HG02973 (cell line): ENCODE results near the gene SLC24A3.

Experiments used
- ATAC-seq: cut with Tn5 transposase; IDR thresholded peaks from one replicate; pipeline ENCODE4 v1.9.1; 2021; ENCODE audit warnings: moderate library complexity; ENCODE audit not compliant: unreplicated experiment

SLC24A3 gene

GRCh38 chr20:19492687-19493336 lies 280.4 kb downstream of the SLC24A3 start:
- ATAC-seq: no peak

GRCh38 chr20:19493794-19494495 lies 281.5 kb downstream of the SLC24A3 start:
- ATAC-seq: no peak

DNA sequence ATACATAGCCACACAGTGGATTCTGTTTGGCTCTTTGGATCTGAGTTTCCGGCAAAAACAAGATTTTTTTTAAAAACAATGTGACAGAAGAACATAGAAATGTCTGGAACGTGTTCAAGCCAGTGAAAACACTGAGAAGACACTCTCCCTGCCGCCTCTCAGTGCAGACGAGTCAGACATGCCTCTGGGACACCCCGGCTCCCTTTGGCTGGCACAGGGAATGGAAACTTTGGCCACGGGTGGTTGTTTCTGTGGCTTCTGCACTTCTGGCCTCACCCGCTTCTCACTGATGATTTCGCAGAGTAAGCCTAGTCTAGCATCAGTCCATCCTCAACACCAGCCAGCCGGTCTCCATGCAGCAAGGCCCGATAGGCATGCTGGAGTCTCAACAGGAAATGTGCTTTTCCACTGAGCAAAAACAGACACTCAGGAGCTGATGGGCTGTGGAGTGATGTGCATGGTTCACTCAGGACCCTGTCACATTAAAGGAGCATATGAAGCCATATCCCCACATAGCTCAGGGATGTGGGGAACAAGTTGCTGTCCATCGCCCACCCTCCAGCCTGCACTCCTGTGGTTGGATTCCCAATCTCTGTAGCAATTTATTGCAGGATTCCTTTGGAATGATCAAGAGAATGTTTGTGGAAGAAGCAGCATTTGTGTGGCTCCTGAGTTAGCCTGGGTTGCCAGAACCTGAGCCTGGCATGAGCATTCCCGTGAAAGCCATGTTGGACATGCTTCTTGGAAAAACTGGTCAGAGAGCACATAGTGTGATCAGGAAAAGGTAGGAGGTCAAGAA lies 283.7 kb downstream of the SLC24A3 start:
- no peak for ATAC-seq

DNA sequence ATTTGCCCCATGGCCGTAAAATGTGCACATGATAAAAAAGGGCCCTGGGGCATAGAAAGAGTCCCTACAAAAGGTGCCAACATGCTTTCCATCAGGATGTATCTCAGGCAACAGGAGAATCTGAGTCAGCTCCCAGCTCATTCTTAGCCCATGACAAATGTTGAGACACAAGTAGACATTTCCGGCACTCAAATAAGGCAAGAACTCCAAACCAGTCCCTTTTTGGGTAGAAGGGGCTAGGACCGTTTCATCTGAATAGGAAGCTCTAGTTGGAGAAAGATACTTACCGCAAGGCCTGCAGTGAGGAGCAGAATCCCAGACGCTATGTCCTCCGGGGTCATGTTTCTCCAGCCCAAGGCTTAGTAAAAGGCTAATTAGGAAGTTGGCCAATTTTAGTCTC lies 284.6 kb downstream of the SLC24A3 start:
- ATAC-seq: no peak

DNA sequence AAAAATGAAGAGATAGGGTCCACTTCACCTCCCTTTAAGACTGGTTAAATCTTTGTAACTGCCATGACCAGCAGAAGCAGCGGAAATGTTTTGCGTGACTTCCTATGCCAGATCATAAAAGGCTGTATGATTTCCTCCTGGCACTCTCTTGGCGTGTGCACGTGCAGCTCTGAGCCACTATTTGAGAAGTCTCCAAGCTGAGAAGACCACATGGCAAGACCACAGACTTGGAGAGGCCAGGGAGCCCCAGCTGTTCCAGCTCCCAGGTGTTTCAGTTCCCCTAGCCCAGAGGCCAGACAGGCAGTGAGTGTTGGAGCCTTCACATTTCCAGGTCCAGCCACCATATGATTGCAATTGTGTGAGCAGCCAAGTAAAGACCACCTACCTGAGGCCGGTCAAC lies 286.3 kb downstream of the SLC24A3 start:
- no peak for ATAC-seq

- ATAC-seq: no peak
These were observed 289.2 kb downstream of the SLC24A3 start for GRCh38 chr20:19501476-19502115.

DNA sequence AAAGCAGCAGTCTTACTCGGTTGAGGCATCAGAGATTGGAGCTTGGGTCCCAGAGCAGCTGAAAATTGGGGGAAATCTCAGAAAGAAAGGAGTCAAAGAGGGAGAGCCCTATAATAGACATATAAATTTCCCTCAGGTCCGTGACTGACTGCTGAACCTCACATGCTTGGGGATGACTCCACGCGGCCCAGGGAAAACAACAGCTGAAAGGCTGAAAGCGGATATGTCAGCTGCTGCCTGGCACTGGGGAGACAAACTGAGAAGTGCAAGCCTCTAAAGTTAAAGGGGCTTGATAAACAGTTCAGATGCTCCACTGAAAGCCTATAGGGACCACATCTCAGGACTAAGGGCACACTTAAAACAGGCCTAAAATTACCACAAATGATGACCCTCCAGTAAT lies 289.7 kb downstream of the SLC24A3 start:
- ATAC-seq: no peak

DNA sequence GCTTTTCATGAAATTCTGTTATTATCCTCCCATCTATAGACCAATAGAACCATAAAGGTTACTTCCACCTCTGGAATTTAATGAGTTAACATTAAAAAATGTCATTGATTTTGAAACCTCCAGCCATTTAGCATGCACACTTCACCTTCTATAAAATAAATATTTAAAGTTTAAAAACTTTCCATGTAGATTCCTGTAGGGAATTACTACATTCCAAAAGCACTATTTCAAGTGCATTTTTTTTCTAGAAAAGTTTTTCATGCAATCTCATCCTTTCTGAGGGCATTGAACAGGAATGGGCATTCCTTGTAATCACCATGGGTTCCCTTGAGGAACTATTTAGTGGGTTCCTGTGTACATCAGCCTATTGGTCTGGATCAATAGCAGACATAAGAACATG lies 291.8 kb downstream of the SLC24A3 start:
- ATAC-seq: no peak

- ATAC-seq: no peak
These were observed 293.6 kb downstream of the SLC24A3 start for GRCh38 chr20:19506021-19506420.

DNA sequence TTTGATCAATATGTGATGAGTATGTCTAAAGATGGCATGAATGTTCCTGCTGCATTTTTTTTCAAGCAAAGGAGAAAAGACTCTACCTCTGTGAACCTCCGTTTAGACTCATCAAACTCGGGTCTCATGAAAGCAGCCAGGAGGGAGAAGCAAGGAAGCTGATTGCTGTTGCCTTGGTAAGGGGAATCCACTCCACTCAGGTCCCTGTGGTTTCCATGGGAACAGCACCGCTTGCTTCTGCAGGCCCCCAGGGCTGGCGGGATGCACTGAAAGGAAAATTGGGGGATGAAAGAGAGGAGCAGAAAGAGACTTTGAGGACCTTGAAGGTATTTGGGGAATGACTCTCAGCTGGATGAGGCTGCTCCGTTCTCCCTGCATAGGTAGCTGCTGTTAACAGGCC lies 296.0 kb downstream of the SLC24A3 start:
- ATAC-seq: no peak

GRCh38 chr20:19510611-19511010 lies 298.2 kb downstream of the SLC24A3 start:
- ATAC-seq: no peak

DNA sequence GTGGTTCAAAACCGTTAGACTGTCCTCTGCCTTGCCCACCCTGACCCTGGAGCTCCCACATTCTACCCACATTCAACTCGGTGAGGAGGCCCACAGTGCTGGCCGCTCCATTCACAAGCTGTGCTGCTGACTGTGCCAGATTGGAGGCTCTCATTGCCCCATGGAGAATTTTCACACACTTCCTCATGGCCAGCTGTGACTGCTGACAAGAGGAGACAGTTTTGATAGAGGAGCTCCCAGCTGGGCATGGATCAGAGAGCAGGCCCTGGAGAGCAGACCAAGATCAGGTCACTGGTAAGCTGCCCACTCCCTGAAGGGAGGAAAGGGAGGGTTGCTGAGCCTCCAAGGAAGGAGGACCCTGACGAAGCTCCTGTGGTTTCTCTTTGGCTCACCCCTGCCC lies 299.5 kb downstream of the SLC24A3 start:
- ATAC-seq: no peak

GRCh38 chr20:19512886-19513677 lies 300.6 kb downstream of the SLC24A3 start:
- no peak for ATAC-seq

DNA sequence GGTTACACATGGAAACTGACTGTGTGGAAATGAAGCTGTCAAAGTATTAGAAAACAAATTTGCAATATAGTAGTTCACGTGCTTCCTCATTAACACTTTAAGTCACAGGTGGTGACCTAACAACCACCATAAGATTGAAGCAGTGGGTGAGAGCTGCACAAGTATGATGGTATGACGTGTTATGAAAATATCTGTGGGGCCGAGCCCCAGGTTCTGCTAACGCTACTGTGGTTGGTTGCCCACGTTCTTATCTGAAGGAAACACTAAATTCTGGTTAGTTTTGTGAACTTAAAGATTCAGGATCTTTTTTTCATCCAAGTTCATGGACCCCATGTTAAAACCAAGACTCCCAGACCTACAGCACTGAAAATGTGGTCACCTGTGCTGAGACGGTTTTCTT lies 302.6 kb downstream of the SLC24A3 start:
- ATAC-seq: no peak

DNA sequence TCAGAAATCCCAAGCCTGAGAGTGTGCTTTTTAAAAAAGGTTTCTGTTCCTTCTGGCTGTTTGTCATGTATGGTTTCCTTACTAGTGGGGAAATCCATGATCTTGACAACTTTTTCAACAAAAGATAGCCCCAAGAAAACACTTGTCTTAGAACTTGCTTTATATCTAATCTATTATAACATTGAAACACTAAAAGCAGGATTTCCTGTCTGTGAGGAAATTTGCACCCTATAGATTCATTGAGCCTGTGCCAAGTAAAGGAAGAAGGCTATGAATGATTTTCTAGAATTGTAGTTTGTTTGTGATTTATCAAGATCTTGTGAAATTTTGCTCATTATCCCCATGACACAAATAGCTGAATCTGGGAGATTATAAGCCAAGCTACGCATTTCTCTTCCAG lies 307.0 kb downstream of the SLC24A3 start:
- ATAC-seq: no peak

DNA sequence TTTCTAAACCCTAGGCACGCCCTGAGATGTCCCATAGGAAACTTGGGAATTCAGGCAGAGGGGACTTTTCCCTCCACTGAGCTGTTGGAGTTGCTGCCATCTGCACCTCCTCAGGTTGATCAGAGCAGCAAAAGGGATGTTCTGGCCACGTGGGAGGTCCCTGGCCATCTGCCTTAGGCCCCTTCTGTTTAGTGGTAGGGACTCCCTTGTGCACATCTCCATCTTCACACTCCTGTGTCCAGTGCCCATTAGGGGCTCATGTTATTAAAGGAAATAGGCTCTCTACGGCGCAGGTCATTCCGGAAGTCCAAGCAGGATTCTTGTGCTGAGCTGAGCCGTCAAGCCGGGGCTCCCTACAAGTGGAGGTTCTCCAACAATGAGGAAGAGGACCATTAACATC lies 307.8 kb downstream of the SLC24A3 start:
- no peak for ATAC-seq

- no peak for ATAC-seq
These were observed 309.8 kb downstream of the SLC24A3 start for GRCh38 chr20:19522071-19522801.

DNA sequence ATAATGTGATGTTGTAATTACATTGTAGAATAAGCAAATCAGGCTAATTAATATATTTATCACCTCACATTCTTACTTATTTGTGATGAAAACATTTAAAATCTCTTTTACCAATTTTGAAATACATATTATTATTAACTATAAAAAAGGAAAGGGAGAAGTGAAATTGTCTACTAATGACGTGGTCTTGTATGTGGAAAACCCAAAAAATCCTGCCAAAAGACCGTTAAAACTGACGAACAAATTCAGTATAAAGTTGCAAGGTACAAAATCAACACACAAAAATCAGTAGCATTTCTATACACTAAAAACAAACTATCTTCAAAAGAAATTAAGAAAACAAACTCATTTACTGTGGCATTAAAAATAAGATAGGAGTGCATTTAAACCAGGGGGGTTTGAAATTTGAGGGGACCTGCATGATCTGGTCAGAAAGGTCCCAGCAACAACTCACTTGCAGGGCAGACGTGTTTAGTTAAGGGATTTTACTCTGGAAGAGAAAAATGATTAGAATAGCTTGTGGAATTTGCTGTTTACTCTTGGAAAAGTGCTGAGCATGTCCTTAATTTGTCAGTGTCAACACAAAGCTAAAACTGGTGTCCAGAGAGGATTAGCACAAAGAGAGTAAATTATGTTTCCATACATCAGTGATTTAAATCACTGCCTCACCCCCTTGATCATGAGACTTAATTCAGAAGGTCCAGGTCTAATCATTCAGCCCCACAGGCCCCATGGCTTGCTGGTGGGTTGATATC lies 310.6 kb downstream of the SLC24A3 start:
- no peak for ATAC-seq

- ATAC-seq: no peak
These were observed 312.2 kb downstream of the SLC24A3 start for GRCh38 chr20:19524691-19525090.
